Measurements from ENCODE around the gene DDX47.
"Not testable (repeated sequence)": the region's sequence is repeated elsewhere in the genome, so short reads cannot be mapped to it uniquely, and the experiment has no call there.

GRCh38 chr12:12875301-12875700 lies 62.2 kb downstream of the DDX47 start:
- TF ChIP-seq CTCF (IDR thresholded peaks at IDR 0.05); ZFX (IDR thresholded peaks at IDR 0.05; ENCODE audit: borderline replicate concordance): not testable (repeated sequence)

All from 22Rv1 (cell line).